ENCODE results near the gene PGAP6.
"Not testable (repeated sequence)": the region's sequence is repeated elsewhere in the genome, so short reads cannot be mapped to it uniquely, and the experiment has no call there.

PGAP6 gene

GRCh38 chr16:368388-369158 is 13.2 kb downstream of the PGAP6 start:
- DNase-seq (ENCODE audit: low read depth in 4 of 4, low spot score in 1 of 4) = no peak

GRCh38 chr16:367333-367903 is 14.4 kb downstream of the PGAP6 start:
- no peak for DNase-seq (ENCODE audit: low read depth in 4 of 4, low spot score in 1 of 4)

GRCh38 chr16:366476-366875 is 15.3 kb downstream of the PGAP6 start:
- no peak for DNase-seq (ENCODE audit: low read depth in 4 of 4, low spot score in 1 of 4)

GRCh38 chr16:364595-365491 is 16.9 kb downstream of the PGAP6 start:
- DNase-seq (ENCODE audit: low read depth in 4 of 4, low spot score in 1 of 4) = no peak

DNA sequence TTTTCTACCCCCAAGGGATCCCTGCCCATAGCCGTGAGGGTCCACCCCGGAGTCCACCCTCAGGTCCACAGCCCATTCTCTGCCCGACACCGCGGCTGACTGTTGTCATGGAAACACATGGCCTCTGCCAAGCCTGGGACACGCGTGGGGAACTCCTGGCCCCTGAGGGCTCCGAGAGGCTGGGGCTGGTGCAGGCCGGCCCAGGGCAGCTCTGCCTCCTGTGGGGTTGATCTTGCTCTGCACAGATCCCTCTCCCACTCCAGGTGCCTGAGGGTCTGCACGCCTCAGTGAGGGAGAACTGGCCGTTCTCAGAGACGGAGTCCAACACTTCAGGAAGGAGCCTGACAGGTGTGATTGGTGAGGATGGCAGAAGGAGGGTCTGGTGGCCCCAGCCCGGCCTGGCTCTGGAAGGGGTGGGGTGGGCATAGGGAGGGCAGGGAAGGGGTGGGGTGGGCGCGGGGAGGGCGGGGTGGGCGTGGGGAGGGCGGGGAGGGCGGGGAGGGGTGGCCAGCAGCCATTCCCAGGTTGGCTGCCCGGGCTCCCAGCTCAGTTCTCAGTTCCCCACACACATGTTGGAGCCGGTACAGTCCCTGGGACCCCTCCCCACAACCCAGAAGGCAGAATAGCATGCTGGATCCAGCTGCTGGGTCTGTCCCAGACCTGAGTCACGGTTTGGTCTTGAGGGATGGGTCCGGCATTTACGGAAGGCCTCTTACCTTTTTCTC is 17.9 kb downstream of the PGAP6 start:
- DNase-seq (ENCODE audit: low read depth in 4 of 4, low spot score in 1 of 4) = no peak

- DNase-seq (ENCODE audit: low read depth in 4 of 4, low spot score in 1 of 4) = no peak
Observed at GRCh38 chr16:363110-363765, 18.5 kb downstream of the PGAP6 start.

DNA sequence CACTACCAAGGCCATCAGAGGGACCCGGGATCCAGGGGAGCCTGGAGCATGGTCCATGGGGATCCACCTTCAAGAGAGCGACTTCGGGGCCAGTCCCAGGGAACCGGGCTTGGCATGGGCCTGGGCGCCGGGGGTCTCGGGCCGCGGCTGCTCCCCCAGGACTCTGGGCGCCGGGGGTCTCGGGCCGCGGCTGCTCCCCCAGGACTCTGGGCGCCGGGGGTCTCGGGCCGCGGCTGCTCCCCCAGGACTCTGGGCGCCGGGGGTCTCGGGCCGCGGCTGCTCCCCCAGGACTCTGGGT is 19.1 kb downstream of the PGAP6 start:
- not testable (repeated sequence) for DNase-seq (ENCODE audit: low read depth in 4 of 4, low spot score in 1 of 4)

DNA sequence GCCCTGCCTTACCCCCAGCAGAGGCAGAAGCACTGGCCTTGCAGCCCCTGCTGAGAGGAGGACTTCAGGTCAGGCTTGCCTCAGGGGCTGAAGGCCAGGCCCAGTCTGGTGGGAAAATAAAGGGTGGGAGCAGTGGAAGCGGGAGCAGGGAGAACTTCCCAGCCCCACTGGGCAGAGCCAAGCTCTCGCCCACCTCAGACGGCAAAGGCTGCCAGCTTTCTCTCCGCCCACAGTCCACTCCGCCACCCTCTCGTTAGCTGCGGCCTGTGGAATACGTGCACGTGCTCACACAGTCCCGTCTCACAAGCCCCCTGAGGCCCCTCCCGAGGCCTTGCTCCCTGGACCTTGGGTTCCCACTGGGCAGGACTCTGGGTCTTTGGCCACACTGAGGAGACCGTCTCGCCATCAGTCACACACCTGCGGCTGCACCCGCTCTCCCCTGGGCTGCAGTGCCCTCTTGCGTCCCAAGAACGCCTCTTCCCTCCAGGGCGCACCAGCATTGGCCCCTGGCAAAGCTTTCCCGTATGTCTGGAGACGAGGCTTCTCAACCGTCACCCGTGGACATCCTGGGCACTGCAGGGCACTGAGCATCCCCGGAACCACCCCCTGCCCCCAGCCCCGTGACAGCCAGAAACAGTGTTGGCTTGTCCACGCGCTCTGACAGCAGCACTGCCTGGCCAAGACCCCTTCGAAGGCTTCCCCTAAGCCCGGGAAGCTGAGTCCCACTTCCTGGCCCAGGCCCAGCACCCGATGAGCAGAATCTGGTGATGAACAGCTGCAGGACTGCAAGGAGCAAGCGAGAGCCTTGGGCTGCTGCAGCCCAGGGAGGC is 19.7 kb downstream of the PGAP6 start:
- DNase-seq (ENCODE audit: low read depth in 4 of 4, low spot score in 1 of 4) = peak; percentile 39 to 60 (median 50)

GRCh38 chr16:361341-361871 is 20.4 kb downstream of the PGAP6 start:
- no peak for DNase-seq (ENCODE audit: low read depth in 4 of 4, low spot score in 1 of 4)

GRCh38 chr16:360698-361336 is 21.0 kb downstream of the PGAP6 start:
- no peak for DNase-seq (ENCODE audit: low read depth in 4 of 4, low spot score in 1 of 4)

- DNase-seq (ENCODE audit: low read depth in 4 of 4, low spot score in 1 of 4) = no peak
Observed at GRCh38 chr16:359871-360697, 21.7 kb downstream of the PGAP6 start.

GRCh38 chr16:359067-359763 is 22.6 kb downstream of the PGAP6 start:
- DNase-seq (ENCODE audit: low read depth in 4 of 4, low spot score in 1 of 4) = no peak

DNA sequence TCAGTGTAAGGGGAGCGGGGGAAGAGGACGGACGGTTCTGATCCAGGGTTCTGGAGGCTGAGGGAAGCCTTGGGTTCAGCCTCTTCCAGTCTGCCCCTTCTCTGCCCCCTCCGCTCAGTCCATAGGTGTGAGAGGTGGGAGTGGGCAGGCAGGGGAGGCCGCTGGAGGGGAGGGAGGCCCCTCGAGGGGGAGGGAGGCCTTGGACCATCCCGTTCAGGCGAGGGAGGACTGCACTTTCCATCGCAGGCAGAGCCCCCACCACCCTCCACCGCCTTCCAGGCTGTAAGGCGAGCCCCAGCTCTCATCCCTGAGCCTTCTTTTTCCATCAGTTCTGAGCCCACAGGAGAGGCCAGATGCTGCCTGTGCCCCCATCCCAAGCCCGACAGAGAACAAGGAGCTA is 25.0 kb downstream of the PGAP6 start:
- no peak for DNase-seq (ENCODE audit: low read depth in 4 of 4, low spot score in 1 of 4)

- DNase-seq (ENCODE audit: low read depth in 4 of 4, low spot score in 1 of 4) = no peak
Observed at GRCh38 chr16:354971-355461, 26.8 kb downstream of the PGAP6 start.

GRCh38 chr16:354291-354881 is 27.4 kb downstream of the PGAP6 start:
- DNase-seq (ENCODE audit: low read depth in 4 of 4, low spot score in 1 of 4) = no peak

- DNase-seq (ENCODE audit: low read depth in 4 of 4, low spot score in 1 of 4) = no peak
Observed at GRCh38 chr16:353404-354290, 28.1 kb downstream of the PGAP6 start.

All from stimulated activated CD4-positive, alpha-beta T cell treated with anti-CD3 and anti-CD28 coated beads, Interleukin-1b, Interleukin-23, amount 100 ng/mL, for 24 hours (primary cell).